Panc1 (cell line): Measurements from ENCODE around the gene DCAF17.

ENCODE experiments used
- CTCF ChIP-seq: fragments of 450-650 bp; IDR thresholded peaks from 2 replicates; pipeline ENCODE4 v1.5.1; 2017; ENCODE audit warnings: mild to moderate bottlenecking
- POLR2AphosphoS5 ChIP-seq: IDR thresholded peaks from 2 replicates; pipeline ENCODE4 v1.6.1; 2012; ENCODE audit warnings: mild to moderate bottlenecking, low read depth, low read length, moderate library complexity
- REST ChIP-seq, 2 experiments: IDR thresholded peaks; 2 replicates each; pipeline ENCODE4 v1.6.1; 2011 to 2012; ENCODE audit warnings: low read depth in 2 of 2, control low read depth in 1 of 2, low read length in 1 of 2, mild to moderate bottlenecking in 1 of 2, moderate library complexity in 1 of 2; ENCODE audit not compliant: insufficient read depth in 1 of 2
- SIN3A ChIP-seq: IDR thresholded peaks from 2 replicates; pipeline ENCODE4 v1.6.1; 2012; ENCODE audit warnings: low read depth, mild to moderate bottlenecking, low read length, moderate library complexity, borderline replicate concordance; ENCODE audit not compliant: insufficient read depth
- TCF7L2 ChIP-seq: IDR thresholded peaks from 2 replicates; pipeline ENCODE4 v1.6.1; 2011; ENCODE audit warnings: mild to moderate bottlenecking, low read depth, low read length, inconsistent platforms

GRCh38 chr2:171512014-171512413 lies 78.0 kb downstream of the DCAF17 start:
- no peak for TF ChIP-seq CTCF
- TF ChIP-seq POLR2AphosphoS5 = no peak
- no peak for TF ChIP-seq SIN3A
- TF ChIP-seq REST (IDR thresholded peaks at IDR 0.05; ENCODE audit: insufficient read depth in 1 of 2, low read depth in 2 of 2, low read length in 1 of 2) = no peak
- no peak for TF ChIP-seq TCF7L2
